Stimulated activated CD8-positive, alpha-beta memory T cell treated with anti-CD3 and anti-CD28 coated beads, Interleukin-7, amount 100 ng/mL, for 24 hours (primary cell): ENCODE data around the gene INPP5K.
"Not testable (repeated sequence)": the region's sequence is repeated elsewhere in the genome, so short reads cannot be mapped to it uniquely, and the experiment has no call there.

ENCODE experiments used
- DNase-seq: peaks from one replicate; pipeline ENCODE4 v3.0.0-alpha.2; 2020; ENCODE audit warnings: low read depth

The INPP5K gene

GRCh38 chr17:1516388-1517161 is at the start of gene INPP5K:
INPP5K (minus strand) TSS chr17:1516612; CDS start chr17:1516499, 113 bp downstream.
- peak; percentile 92 for DNase-seq

- no peak for DNase-seq
Measured at GRCh38 chr17:1565877-1566276, 49.5 kb upstream of the INPP5K start.

GRCh38 chr17:1563786-1564613 is 47.6 kb upstream of the INPP5K start:
- no peak for DNase-seq

DNA sequence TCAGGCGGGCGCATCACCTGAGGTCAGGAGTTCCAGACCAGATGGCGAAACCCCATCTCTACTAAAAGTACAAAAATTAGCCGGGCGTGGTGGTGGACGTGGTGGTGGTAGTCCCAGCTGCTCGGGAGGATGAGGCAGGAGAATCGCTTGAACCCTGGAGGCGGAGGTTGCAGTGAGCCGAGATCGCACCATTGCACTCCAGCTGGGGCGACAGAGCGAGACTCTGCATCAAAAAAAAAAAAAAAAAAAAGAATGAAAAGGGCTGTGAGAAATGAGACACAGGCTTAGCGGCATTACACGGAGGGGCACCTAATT is 47.0 kb upstream of the INPP5K start:
- not testable (repeated sequence) for DNase-seq

GRCh38 chr17:1562176-1562643 is 45.8 kb upstream of the INPP5K start:
- no peak for DNase-seq

DNA sequence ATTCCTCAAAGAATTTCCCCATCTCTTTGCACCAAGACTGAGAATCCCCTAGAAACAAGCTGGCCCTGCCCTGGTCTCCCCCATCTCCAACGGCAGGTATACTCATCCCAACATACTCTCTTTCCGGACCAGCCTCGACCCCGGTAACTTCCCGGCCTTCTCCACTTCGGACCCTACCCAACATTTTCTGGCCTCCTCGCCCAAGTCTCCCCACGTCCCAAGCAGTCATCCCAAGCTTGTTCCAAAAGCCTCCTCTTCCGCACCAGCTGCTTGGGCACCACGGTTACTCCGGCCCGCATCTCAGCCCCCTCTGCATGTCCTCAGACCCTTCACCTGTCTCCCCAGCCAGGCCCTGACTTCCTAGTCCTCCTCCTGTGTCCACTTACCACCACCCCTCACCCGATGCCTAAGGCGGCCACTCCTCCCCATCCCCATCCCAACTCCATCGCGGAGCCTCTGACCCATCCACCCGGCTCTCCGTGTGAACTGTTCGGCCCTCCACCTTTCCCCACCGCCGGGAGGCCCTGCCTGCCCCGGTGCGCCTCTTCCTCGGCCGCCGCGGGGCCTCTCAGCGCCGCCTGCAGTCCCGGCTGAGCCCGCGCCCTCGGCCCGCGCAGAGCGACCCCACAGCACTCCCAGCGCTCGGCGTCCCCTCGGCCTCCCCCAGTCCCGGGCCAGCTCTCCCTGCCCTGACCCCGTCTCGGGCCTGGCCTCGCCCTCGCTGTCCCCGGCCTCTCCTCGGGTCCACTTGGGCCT is 45.2 kb upstream of the INPP5K start:
- DNase-seq: no peak

GRCh38 chr17:1560858-1561355 is 44.5 kb upstream of the INPP5K start:
- no peak for DNase-seq

DNA sequence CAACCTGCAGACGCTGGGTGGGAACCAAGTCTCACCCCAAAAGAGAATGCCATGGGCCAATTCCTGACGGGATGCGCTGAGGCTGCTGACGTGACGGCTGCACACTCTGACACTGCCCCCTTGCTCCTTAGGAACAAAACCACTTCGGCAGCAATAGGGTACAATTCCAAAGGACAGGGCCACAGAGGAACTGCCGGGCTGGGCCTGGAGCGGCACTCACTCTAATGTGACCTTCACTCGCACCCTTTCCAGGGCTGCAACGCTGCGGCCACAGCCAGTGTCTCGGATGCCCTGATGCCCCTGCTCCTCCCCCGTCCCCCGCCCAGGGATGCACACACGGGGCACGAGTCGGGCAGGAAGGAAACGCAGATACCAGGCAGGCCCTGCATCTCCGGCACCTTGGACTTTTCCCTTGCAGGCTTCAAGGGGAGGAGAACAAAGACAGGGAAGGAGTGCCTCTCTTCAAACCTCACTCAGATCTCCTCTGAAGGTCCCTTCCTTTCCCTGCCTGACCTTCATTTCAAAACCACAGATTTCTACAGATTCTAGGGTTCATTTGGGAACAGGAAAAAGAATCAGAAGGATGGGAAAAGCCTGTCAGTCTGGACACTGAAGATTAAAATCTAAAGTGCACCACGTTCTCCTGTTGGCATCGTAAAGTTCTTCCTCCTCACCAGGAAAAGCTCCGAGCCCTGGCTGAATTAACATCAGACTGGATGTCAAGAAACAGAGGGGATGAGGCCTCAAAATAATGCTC is 43.9 kb upstream of the INPP5K start:
- DNase-seq: no peak

DNA sequence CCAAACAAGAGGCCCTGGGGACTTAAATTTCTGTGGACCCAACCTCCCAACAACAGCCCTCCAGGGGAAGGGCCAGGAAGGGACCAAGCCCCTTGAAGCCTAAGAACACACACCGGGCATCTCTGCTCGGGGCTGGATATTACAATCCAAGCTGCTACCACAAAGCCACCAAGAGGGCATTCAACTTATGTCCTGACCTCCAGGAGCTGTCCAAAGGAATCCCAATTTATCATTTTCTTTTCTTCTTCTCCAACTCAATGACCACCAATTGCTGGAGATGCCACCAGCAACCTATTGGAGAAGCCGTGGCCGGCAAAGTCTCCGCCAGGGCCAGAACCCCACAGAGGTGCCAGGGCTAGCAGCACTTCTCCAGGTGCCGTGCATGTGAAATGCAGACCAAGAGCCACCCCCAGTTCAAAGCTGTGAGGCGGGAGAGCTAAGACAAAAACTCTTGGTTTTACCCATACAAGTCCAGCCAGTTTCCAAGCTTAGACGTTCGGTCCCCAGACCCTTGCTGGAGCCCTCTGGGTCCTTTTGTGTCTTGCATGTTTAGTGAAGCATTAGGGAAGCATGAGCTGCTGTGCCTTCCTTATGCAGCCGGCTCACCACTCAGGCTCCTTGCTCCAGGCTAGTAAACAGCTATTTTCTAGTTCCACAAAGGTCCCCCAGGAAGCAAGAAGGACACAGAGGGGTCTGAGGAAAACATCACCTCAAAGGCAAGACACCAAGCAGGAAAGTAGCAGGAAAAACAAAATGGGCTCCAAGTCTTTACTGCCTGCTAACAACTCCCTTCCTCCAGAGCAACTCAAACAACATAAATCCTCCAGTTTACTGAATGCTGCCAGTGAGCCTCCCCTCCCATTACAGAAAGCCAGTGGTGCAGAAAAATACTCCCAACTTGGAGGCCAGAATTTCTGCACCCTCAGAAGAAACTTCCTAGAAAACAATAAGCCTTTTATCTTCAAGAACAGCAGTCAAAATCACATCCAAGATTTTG is 42.9 kb upstream of the INPP5K start:
- no peak for DNase-seq

GRCh38 chr17:1558401-1558800 is 42.0 kb upstream of the INPP5K start:
- DNase-seq: no peak

DNA sequence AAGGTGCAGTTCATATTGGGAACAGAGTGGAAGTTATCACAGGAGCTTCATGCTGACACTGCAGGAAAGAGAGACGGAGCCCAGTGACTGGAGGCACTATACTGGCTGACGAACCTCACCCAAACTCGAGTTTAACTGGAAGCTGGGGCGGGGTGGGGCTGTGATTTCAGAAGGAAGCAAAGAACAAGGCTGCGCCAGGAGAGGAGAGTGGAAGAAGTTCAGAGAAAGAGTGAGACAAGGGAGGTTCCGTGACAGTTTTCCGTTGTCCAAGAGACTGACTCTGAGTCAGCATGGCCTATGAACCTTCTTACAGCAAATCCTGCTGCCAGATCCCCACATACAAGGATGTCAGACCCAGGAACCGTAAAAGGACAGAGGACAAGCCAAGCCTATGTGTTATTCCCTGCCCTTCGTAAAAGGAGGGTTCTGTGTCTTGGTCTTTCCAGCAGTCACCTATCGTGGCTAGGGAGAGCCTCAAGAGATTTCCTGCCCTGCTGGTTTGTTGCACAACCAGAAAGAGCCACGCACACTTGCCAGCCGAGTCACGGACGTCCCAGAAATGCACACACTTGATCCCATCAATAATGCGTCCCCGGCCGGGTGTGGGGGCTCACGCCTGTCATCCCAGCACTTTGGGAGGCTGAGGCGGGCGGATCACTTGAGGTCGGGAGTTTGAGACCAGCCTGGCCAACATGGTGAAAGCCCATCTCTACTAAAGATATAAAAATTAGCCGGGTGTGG is 41.1 kb upstream of the INPP5K start:
- no peak for DNase-seq

DNA sequence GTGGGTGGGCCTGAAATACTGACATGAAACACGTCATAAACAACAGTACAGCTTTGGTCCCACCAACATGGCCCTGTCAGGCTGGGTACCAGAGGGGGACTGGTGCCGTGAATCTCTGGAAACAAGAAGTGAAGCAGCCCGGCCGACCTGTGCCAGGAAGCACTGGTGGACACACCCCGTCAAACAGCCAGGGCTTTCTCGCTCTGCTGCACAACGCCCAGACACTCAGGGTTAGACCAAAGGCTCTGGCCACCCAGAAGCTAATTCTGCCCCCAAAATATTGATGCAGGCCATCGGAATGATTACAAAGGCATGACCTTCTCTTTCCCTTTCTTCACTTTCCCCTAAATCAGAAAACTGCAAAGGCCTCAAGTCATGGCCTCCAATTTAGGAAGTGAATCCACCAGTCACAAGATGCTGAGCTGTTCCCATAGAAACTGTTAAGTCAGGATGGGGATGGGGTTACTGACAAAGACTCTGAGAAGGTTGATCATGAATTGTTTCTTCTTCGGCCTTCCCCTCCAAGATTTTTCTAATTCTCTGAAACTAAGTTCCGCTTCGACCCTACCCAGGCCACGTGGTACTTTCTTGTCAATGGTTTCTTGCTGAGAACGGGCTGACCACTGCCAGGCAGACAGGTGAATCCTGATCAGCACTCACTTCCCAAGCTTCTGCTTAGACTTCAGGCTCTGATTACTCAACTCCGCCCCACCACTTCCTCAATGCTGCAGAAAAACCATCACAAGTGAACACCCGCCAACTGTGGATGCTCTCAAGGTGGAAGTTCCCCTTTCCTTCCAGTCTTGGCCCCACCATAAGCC is 39.4 kb upstream of the INPP5K start:
- DNase-seq: no peak

DNA sequence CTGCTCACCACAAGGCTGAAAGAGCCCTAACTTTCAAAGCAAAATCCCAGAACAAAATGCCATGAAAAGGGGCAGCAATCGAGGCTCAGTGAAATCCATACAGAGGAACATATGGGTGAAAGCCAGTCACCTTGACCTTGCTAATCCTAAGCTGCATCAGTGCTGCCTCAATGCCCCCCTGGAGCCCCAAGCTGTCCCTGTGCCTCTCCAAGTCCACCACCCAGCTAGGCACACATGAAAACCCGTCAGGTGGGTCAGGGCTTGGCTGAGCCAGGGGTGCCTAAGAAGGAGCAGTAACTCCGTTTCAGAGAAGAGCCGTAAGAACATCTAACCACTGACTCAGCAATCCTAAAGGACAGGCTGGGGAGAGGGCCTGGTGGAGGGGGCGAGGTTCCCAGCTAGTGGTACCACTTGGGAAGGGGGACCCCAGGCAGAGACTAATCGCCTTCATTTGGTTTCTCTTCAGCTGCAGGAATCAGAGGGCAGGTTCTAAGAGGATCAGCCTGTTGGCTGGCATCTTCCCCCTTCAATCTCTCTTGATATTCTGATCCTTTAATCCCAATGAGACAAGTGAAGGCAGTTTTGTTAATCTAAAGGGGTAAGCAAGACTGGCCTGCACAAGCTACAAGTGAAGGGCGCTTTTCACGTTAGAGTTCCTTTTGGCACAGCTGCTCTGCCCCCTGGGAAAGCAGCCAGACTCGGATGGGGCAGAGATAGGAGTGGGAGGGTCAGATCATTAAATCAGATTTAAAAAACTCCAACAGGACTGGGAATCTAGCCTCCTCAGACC is 38.5 kb upstream of the INPP5K start:
- no peak for DNase-seq

- DNase-seq: no peak
Measured at GRCh38 chr17:1553354-1554266, 37.2 kb upstream of the INPP5K start.

DNA sequence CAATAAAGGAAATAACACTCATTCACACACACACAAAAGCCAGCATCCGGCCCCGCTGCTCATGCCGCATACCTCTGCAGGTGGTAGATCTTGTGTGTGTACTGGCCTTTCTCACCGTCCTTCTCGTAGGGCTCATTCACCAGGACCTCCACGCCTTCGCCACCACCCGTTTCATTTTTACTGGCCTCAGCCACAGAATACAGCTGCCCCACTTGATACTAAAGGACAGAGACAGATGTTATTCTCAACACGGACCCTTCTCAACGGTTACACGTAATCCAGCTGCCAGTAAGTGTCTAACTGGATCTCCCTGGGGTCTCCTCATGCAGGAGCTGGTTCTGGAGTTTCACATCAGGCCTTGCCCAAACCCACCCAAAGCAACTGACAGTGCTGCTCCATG is 36.5 kb upstream of the INPP5K start:
- no peak for DNase-seq

- DNase-seq: no peak
Measured at GRCh38 chr17:1551741-1552140, 35.3 kb upstream of the INPP5K start.

DNA sequence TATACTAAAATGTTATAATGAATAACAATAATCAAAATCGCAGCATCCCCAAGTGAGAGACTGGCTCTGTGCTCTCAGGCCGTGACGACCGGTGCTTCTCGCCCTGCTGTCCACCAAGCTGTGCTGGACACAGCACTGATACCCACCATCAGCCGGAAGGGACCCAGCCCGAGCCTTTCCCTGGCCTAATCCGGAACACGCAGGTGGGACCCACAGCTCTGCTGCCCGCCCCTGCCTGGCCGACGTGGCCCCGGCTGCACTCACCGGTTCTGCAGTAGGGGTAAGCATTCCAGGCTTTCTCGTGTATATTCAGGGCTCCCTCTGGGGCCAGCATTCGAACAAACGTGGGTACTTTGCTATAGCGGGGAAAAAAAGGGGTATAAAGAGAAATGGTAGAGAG is 31.6 kb upstream of the INPP5K start:
- DNase-seq: no peak
